Body of pancreas (tissue), 4 donors: ENCODE results near the gene STX4. TPM values are rescaled to one million over a fixed set of nuclear protein-coding genes. Genes with fewer than 3 reads are reported as not detected.

Experiments
- ATAC-seq: fragments of 150-250 bp; one replicate; pipeline ENCODE4 v1.9.1; 2016
- DNase-seq, 4 donors: peaks; one replicate each; pipeline ENCODE4 v3.0.0-alpha.2; 2019
- H3K27ac ChIP-seq, 4 donors: fragments of 200-600 bp; sonication (generic); 1 replicate in 3 of 4; 2 replicates in 1 of 4; pipeline versions ENCODE4 v1.5.1 to v1.6.1; 2016 to 2019; ENCODE audit warnings: mild to moderate bottlenecking in 1 of 4, mixed read lengths in 1 of 4, moderate library complexity in 1 of 4
- H3K27me3 ChIP-seq, 2 donors: fragments of 200-600 bp; sonication (generic); one replicate each; pipeline ENCODE4 v1.6.0; 2016; ENCODE audit warnings: mild to moderate bottlenecking in 1 of 2
- H3K36me3 ChIP-seq, 2 donors: fragments of 200-600 bp; sonication (generic); replicated peaks in 1 of 2; 2 replicates each; pipeline ENCODE4 v1.5.1; 2016; ENCODE audit warnings: low read depth in 2 of 2; ENCODE audit not compliant: insufficient read depth in 1 of 2
- H3K4me1 ChIP-seq: fragments of 200-600 bp; sonication (generic); one replicate; pipeline ENCODE4 v1.6.0; 2016
- H3K4me3 ChIP-seq, 2 donors: fragments of 200-600 bp; sonication (generic); 1 replicate in 1 of 2; 2 replicates in 1 of 2; pipeline ENCODE4 v1.5.1; 2016 to 2019
- H3K9me3 ChIP-seq, 3 donors: fragments of 200-600 bp; sonication (generic); 1 replicate in 2 of 3; 2 replicates in 1 of 3; pipeline ENCODE4 v1.5.1; 2016
- CTCF ChIP-seq, 7 experiments: fragments of 450-650 bp in 4 of 7; fragments of 200-600 bp in 3 of 7; sonication (generic) in 3 of 7; IDR thresholded peaks; one replicate each; pipeline ENCODE4 v1.5.1; 2016 to 2019; ENCODE audit warnings: antibody characterized with exemption in 7 of 7
- POLR2A ChIP-seq, 3 donors: fragments of 450-650 bp; IDR thresholded peaks; one replicate each; pipeline ENCODE4 v1.6.1; 2016; ENCODE audit warnings: antibody characterized with exemption in 3 of 3, mild to moderate bottlenecking in 2 of 3
- WGBS, 2 donors: methylation state at CpG; one replicate each; pipeline ENCODE4 v1.1.5; 2017; 5-methylcytosine and 5-hydroxymethylcytosine counted together
- intact Hi-C: fragments of 100-400 bp; cut with DNase I; formaldehyde crosslinking; loops from one replicate; pipeline ENCODE4 v1.15.1; 2023
- total RNA-seq, 2 donors: library from RNA; depleted of rRNA; stranded (reverse); fragments of >200 nt; gene quantifications; one replicate each; pipeline ENCODE4 v1.1.0, GENCODE V29; 2016

The STX4 gene
- total RNA-seq, 2 donors from 2014 or later = 25.9 to 38.6 TPM

GRCh38 chr16:31072540-31073141 is 39.3 kb downstream of the STX4 start:
- ATAC-seq (no peak), DNase-seq (no peak)
- peak overlapping the region; percentile 61 to 99 for H3K4me3 ChIP-seq
- intact Hi-C loops = loop anchor here (10.0 kb wide), 1 partner anchor 72 kb away; no protein-coding TSS in a partner anchor
- peak overlapping the region; percentile 88 to 93 (median 90) for H3K27ac ChIP-seq
- peaks cover 0 to 7% of the 10 kb centered on the region in 2 donors for H3K36me3 ChIP-seq
- peaks cover 25% of the 10 kb centered on the region for H3K4me1 ChIP-seq
- TF ChIP-seq POLR2A (IDR thresholded peaks at IDR 0.05) (no peak), CTCF (IDR thresholded peaks at IDR 0.05) (no peak)
- 2 to 5% methylated on average over 14 to 27 of the region's 27 CpGs for WGBS, 2 donors
- H3K9me3 ChIP-seq = no peaks in the 10 kb centered on the region
- H3K27me3 ChIP-seq = no peaks in the 10 kb centered on the region

GRCh38 chr16:31073142-31073969 is 40.0 kb downstream of the STX4 start:
- Histone ChIP-seq H3K4me3 (peak overlapping the region; percentile 61 to 99), H3K9me3 (no peaks in the 10 kb centered on the region), H3K27me3 (no peaks in the 10 kb centered on the region), H3K4me1 (peaks cover 25% of the 10 kb centered on the region), H3K27ac (peak overlapping the region; percentile 88 to 93 (median 90)), H3K36me3 (peaks cover 6 to 14% of the 10 kb centered on the region in 2 donors)
- 1% methylated on average over 20 to 83 of the region's 83 CpGs for WGBS, 2 donors
- DNase-seq (peak; percentile 89 to 94 (median 92)), ATAC-seq (peak; percentile 88)
- intact Hi-C loops = loop anchor here (10.0 kb wide), 1 partner anchor 71 kb away; no protein-coding TSS in a partner anchor
- peak in 2 of 7 experiments; percentile 3 to 4 for TF ChIP-seq CTCF (IDR thresholded peaks at IDR 0.05)
- TF ChIP-seq POLR2A (IDR thresholded peaks at IDR 0.05) = no peak

GRCh38 chr16:31073970-31074813 is 40.8 kb downstream of the STX4 start, which contains the start of the genes ZNF646 and ZNF668:
Gene ZNF646 (plus strand): TSS chr16:31074422. CDS start chr16:31076325, 1,903 bp downstream.
Gene ZNF668 (minus strand): TSS chr16:31074240. CDS start chr16:31064459, 9,781 bp downstream.
- peaks cover 8 to 21% of the 10 kb centered on the region in 2 donors for H3K36me3 ChIP-seq
- WGBS, 2 donors = 0% methylated on average over 46 to 48 of the region's 48 CpGs
- TF ChIP-seq CTCF (IDR thresholded peaks at IDR 0.05) (peak in 1 of 7 experiments; percentile 1), POLR2A (IDR thresholded peaks at IDR 0.05) (peak; percentile 54 to 88 (median 86))
- H3K27me3 ChIP-seq = no peaks in the 10 kb centered on the region
- peak within 1 kb of the TSS; percentile 64 to 99 for H3K4me3 ChIP-seq
- H3K9me3 ChIP-seq = no peaks in the 10 kb centered on the region
- ATAC-seq (peak; percentile 95), DNase-seq (peak; percentile 98 to 99 (median 98))
- peaks cover 25% of the 10 kb centered on the region for H3K4me1 ChIP-seq
- intact Hi-C loops = loop anchor here (10.0 kb wide), 1 partner anchor 71 kb away; no protein-coding TSS in a partner anchor
- H3K27ac ChIP-seq = peak within 1 kb of the TSS; percentile 88 to 93 (median 90)

- Histone ChIP-seq H3K27me3 (no peaks in the 10 kb centered on the region), H3K27ac (peak overlapping the region; percentile 57 to 93 (median 90)), H3K36me3 (peaks cover 8 to 24% of the 10 kb centered on the region in 2 donors), H3K4me3 (peak overlapping the region; percentile 64 to 99), H3K4me1 (peaks cover 25% of the 10 kb centered on the region), H3K9me3 (no peaks in the 10 kb centered on the region)
- no peak for TF ChIP-seq POLR2A (IDR thresholded peaks at IDR 0.05)
- no peak for TF ChIP-seq CTCF (IDR thresholded peaks at IDR 0.05)
- ATAC-seq (no peak), DNase-seq (no peak)
- 1 to 2% methylated on average over 7 of the region's 7 CpGs for WGBS, 2 donors
- intact Hi-C loops = loop anchor here (10.0 kb wide), 1 partner anchor 70 kb away; no protein-coding TSS in a partner anchor
These were observed 41.4 kb downstream of the STX4 start for GRCh38 chr16:31074814-31075183.
